ENCODE measurements around the gene ABCF2. TPM values are rescaled to one million over a fixed set of nuclear protein-coding genes. Genes with fewer than 3 reads are reported as not detected.

The ABCF2 gene
- total RNA-seq, 2 experiments from 2014 or later = 31.8 to 44.9 TPM

DNA sequence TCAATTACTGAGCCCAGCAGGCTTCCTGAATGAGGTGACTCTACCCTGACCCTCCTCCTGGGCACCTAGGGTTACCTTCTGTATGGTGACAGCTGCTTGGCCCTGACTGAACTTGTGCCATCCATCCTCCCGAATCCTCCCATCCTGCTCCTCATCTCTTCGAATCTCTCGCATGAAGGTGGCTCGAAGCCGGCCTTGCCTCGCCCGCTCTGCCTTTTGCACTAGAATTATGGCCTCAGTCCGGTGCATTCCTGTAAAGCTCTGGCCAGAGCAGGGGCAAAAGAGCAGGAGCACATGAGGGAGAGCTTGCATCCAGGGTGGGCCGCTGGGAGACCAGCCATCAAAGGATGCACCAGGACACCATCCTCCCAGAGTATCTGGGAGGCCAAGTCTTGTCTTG lies 24.2 kb downstream of the ABCF2 start:
- POLR2A ChIA-PET = no interaction called here
- Histone ChIP-seq H3K9me3 (ENCODE audit: low read length) (no peaks in the 10 kb centered on the region), H3K4me2 (ENCODE audit: low read length) (no peak overlapping the region), H4K20me1 (ENCODE audit: insufficient read depth, low read length) (no peaks in the 10 kb centered on the region), H3K9me2 (ENCODE audit: insufficient read depth, low read length) (no peaks in the 10 kb centered on the region), H3K36me3 (ENCODE audit: insufficient read depth, low read length) (no peaks in the 10 kb centered on the region), H2AFZ (ENCODE audit: low read length) (no peak overlapping the region), H3K4me3 (ENCODE audit: low read depth, low read length, poor library complexity, severe bottlenecking) (no peak overlapping the region), H3K79me2 (ENCODE audit: insufficient read depth, low read depth, low read length) (no peaks in the 10 kb centered on the region), H3K4me1 (ENCODE audit: insufficient read depth, low read length, poor library complexity, severe bottlenecking) (no peaks in the 10 kb centered on the region), H3K27ac (ENCODE audit: low read depth, low read length, poor library complexity, severe bottlenecking) (no peak overlapping the region)
- TF ChIP-seq, protein P1, sequence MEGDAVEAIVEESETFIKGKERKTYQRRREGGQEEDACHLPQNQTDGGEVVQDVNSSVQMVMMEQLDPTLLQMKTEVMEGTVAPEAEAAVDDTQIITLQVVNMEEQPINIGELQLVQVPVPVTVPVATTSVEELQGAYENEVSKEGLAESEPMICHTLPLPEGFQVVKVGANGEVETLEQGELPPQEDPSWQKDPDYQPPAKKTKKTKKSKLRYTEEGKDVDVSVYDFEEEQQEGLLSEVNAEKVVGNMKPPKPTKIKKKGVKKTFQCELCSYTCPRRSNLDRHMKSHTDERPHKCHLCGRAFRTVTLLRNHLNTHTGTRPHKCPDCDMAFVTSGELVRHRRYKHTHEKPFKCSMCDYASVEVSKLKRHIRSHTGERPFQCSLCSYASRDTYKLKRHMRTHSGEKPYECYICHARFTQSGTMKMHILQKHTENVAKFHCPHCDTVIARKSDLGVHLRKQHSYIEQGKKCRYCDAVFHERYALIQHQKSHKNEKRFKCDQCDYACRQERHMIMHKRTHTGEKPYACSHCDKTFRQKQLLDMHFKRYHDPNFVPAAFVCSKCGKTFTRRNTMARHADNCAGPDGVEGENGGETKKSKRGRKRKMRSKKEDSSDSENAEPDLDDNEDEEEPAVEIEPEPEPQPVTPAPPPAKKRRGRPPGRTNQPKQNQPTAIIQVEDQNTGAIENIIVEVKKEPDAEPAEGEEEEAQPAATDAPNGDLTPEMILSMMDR (conservative IDR thresholded peaks at IDR 0.05; ENCODE audit: low read length) = no peak
- TF ChIP-seq EZH2phosphoT487 (IDR thresholded peaks at IDR 0.05; ENCODE audit: borderline replicate concordance, low read depth, low read length) = no peak
- CTCF ChIA-PET (ENCODE audit: unreplicated experiment) = no interaction called here
- no peak for DNase-seq (ENCODE audit: low spot score)
- no TSS peak for BruUV-seq (replicated peaks)
- intact Hi-C loops (cut with micrococcal nuclease; ENCODE audit: unreplicated experiment) = no loop called here

DNA sequence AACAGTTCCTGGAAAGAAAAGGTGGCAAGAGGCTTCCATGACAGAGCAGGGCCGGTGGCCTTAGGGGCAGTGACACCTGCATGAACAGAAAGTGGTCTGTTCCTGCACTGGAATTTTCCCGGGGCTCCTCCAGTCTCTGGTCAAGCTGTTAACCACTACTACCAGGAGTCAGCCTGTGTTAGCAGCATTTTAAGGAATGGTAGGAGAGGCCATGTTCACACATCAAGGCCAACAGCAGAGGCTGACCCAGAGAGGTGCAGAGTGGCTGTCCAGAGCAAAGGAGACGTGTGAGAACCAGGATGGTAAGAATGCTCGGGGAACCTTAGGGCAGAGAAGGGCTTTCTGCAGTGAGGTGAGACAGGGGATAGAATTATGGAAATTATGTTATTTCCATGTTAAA lies 25.3 kb downstream of the ABCF2 start:
- intact Hi-C loops (cut with micrococcal nuclease; ENCODE audit: unreplicated experiment) = no loop called here

GRCh38 chr7:151201344-151201743 lies 25.7 kb downstream of the ABCF2 start:
- no TSS peak for BruUV-seq (replicated peaks)
- POLR2A ChIA-PET = no interaction called here
- Histone ChIP-seq H4K20me1 (ENCODE audit: insufficient read depth, low read length) (no peaks in the 10 kb centered on the region), H3K79me2 (ENCODE audit: insufficient read depth, low read depth, low read length) (no peaks in the 10 kb centered on the region), H3K4me3 (ENCODE audit: low read depth, low read length, poor library complexity, severe bottlenecking) (no peak overlapping the region), H2AFZ (ENCODE audit: low read length) (no peak overlapping the region), H3K9me3 (ENCODE audit: low read length) (no peaks in the 10 kb centered on the region), H3K4me1 (ENCODE audit: insufficient read depth, low read length, poor library complexity, severe bottlenecking) (no peaks in the 10 kb centered on the region), H3K4me2 (ENCODE audit: low read length) (no peak overlapping the region), H3K36me3 (ENCODE audit: insufficient read depth, low read length) (no peaks in the 10 kb centered on the region), H3K27ac (ENCODE audit: low read depth, low read length, poor library complexity, severe bottlenecking) (no peak overlapping the region), H3K9me2 (ENCODE audit: insufficient read depth, low read length) (no peaks in the 10 kb centered on the region)
- intact Hi-C loops (cut with micrococcal nuclease; ENCODE audit: unreplicated experiment) = no loop called here
- DNase-seq (ENCODE audit: low spot score) = no peak
- no peak for TF ChIP-seq EZH2phosphoT487 (IDR thresholded peaks at IDR 0.05; ENCODE audit: borderline replicate concordance, low read depth, low read length)
- TF ChIP-seq, protein P1 (conservative IDR thresholded peaks at IDR 0.05; ENCODE audit: low read length) = no peak
- CTCF ChIA-PET (ENCODE audit: unreplicated experiment) = no interaction called here

More for the DNA sequence above, 25.3 kb downstream of the ABCF2 start:
- Histone ChIP-seq H3K4me2 (ENCODE audit: low read length) (no peak overlapping the region), H3K79me2 (ENCODE audit: insufficient read depth, low read depth, low read length) (no peaks in the 10 kb centered on the region), H2AFZ (ENCODE audit: low read length) (no peak overlapping the region), H3K4me1 (ENCODE audit: insufficient read depth, low read length, poor library complexity, severe bottlenecking) (no peaks in the 10 kb centered on the region), H3K9me3 (ENCODE audit: low read length) (no peaks in the 10 kb centered on the region), H3K4me3 (ENCODE audit: low read depth, low read length, poor library complexity, severe bottlenecking) (no peak overlapping the region), H3K36me3 (ENCODE audit: insufficient read depth, low read length) (no peaks in the 10 kb centered on the region), H3K27ac (ENCODE audit: low read depth, low read length, poor library complexity, severe bottlenecking) (no peak overlapping the region), H3K9me2 (ENCODE audit: insufficient read depth, low read length) (no peaks in the 10 kb centered on the region), H4K20me1 (ENCODE audit: insufficient read depth, low read length) (no peaks in the 10 kb centered on the region)
- BruUV-seq (replicated peaks) = no TSS peak
- POLR2A ChIA-PET = no interaction called here
- DNase-seq (ENCODE audit: low spot score) = no peak
- CTCF ChIA-PET (ENCODE audit: unreplicated experiment) = no interaction called here
- TF ChIP-seq EZH2phosphoT487 (IDR thresholded peaks at IDR 0.05; ENCODE audit: borderline replicate concordance, low read depth, low read length) = no peak
- TF ChIP-seq, protein P1 (conservative IDR thresholded peaks at IDR 0.05; ENCODE audit: low read length) = no peak

Data from OCI-LY7 (cell line).